ENCODE data around the gene PURB. TPM values are rescaled to one million over a fixed set of nuclear protein-coding genes. Genes with fewer than 3 reads are reported as not detected.

PURB gene
- total RNA-seq, 1 donor from 2014 or later: 33.2 TPM

DNA sequence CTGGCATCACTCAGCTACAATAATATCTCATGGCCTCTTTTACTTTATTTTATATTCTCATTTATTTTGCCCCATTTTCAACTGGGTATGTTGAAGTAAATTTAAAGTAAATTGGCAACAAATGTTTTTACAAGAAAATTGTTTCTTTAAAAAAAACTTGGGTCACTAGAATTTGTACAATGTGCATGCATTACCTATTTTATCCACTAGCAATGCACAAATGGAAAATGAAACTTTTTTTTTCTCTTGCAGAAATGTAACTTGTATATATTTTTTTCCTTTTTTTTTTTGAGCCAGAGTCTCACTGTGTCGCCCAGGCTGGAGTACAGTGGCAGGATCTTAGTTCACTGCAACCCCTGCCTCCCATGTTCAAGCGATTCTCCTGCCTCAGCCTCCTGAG, 27.2 kb downstream of the PURB start:
- no peak for DNase-seq (ENCODE audit: low spot score in 2 of 2, unreplicated experiment in 2 of 2)
- H3K27me3 Mint-ChIP-seq (ENCODE audit: low read depth): peaks cover 2% of the 10 kb centered on the region
- H3K4me3 Mint-ChIP-seq: no peak overlapping the region
- H3K27ac Mint-ChIP-seq: no peak overlapping the region
- H3K9me3 Mint-ChIP-seq: no peaks in the 10 kb centered on the region
- TF ChIP-seq, protein P1, sequence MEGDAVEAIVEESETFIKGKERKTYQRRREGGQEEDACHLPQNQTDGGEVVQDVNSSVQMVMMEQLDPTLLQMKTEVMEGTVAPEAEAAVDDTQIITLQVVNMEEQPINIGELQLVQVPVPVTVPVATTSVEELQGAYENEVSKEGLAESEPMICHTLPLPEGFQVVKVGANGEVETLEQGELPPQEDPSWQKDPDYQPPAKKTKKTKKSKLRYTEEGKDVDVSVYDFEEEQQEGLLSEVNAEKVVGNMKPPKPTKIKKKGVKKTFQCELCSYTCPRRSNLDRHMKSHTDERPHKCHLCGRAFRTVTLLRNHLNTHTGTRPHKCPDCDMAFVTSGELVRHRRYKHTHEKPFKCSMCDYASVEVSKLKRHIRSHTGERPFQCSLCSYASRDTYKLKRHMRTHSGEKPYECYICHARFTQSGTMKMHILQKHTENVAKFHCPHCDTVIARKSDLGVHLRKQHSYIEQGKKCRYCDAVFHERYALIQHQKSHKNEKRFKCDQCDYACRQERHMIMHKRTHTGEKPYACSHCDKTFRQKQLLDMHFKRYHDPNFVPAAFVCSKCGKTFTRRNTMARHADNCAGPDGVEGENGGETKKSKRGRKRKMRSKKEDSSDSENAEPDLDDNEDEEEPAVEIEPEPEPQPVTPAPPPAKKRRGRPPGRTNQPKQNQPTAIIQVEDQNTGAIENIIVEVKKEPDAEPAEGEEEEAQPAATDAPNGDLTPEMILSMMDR (IDR thresholded peaks at IDR 0.05; ENCODE audit: unreplicated experiment): peak; percentile 72
- H3K4me1 Mint-ChIP-seq: peaks cover 4% of the 10 kb centered on the region
- H3K36me3 Mint-ChIP-seq: no peaks in the 10 kb centered on the region

DNA sequence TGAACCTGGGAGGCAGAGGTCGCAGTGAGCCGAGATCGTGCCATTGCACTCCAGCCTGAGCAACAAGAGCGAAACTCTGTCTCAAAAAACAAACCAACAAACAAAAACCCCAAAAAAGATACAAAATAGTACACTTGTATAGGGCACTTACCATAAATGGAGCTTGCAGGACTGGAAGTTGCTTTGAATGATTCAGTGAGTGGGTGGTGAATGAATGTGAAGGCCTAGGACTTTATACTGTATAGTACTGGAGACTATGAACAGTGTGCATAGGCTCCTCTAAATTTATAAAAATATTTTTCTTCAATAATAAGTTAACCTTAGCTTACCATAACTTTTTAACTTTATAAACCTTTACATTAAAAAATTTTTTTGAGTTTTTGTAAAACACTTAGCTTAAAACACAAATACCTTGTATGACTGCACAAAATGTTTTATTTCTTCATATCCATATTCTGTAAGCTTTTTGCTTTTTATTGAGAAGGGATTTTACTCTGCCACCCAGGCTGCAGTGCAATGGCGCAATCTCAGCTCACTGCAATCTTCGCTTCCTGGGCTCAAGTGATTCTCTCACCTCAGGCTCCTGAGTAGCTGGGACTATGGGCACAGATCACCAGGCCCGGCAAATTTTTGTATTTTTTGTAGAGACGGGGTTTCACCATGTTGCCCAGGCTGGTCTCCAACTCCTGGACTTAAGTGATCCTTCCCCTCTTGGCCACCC, 30.5 kb downstream of the PURB start:
- no peaks in the 10 kb centered on the region for H3K9me3 Mint-ChIP-seq
- H3K27me3 Mint-ChIP-seq (ENCODE audit: low read depth): no peaks in the 10 kb centered on the region
- no peak overlapping the region for H3K27ac Mint-ChIP-seq
- H3K36me3 Mint-ChIP-seq: no peaks in the 10 kb centered on the region
- H3K4me3 Mint-ChIP-seq: no peak overlapping the region
- TF ChIP-seq, protein P1 (IDR thresholded peaks at IDR 0.05; ENCODE audit: unreplicated experiment): no peak
- no peak for DNase-seq (ENCODE audit: low spot score in 2 of 2, unreplicated experiment in 2 of 2)
- peaks cover 2% of the 10 kb centered on the region for H3K4me1 Mint-ChIP-seq

DNA sequence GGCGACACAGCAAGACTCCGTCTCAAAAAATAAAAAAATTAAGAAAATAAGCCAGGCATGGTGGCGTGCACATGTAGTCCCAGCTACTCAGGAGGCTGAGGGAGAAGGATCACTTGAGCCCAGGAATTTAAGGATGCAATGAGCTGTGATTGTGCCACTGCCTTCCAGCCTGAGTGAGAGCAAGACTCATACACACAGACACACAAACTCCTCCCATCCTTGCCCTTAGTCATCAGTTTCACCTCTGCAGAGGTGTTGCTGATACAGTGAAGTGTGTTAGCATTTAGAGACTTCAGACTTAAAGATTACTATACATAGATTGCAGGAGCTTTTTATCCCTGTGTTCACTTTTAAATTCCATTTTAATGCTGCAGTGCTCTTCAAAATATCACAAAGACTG, 31.9 kb downstream of the PURB start:
- DNase-seq (ENCODE audit: low spot score in 2 of 2, unreplicated experiment in 2 of 2): no peak
- no peaks in the 10 kb centered on the region for H3K27me3 Mint-ChIP-seq (ENCODE audit: low read depth)
- H3K9me3 Mint-ChIP-seq: no peaks in the 10 kb centered on the region
- no peaks in the 10 kb centered on the region for H3K36me3 Mint-ChIP-seq
- H3K4me1 Mint-ChIP-seq: peaks cover 8% of the 10 kb centered on the region
- no peak overlapping the region for H3K27ac Mint-ChIP-seq
- TF ChIP-seq, protein P1 (IDR thresholded peaks at IDR 0.05; ENCODE audit: unreplicated experiment): no peak
- no peak overlapping the region for H3K4me3 Mint-ChIP-seq

GRCh38 chr7:44852590-44852989, 32.7 kb downstream of the PURB start:
- no peak for DNase-seq (ENCODE audit: low spot score in 2 of 2, unreplicated experiment in 2 of 2)
- peaks cover 9% of the 10 kb centered on the region for H3K4me1 Mint-ChIP-seq
- no peak overlapping the region for H3K4me3 Mint-ChIP-seq
- H3K27ac Mint-ChIP-seq: no peak overlapping the region
- no peaks in the 10 kb centered on the region for H3K36me3 Mint-ChIP-seq
- no peaks in the 10 kb centered on the region for H3K27me3 Mint-ChIP-seq (ENCODE audit: low read depth)
- TF ChIP-seq, protein P1 (IDR thresholded peaks at IDR 0.05; ENCODE audit: unreplicated experiment): no peak
- no peaks in the 10 kb centered on the region for H3K9me3 Mint-ChIP-seq

- Mint-ChIP-seq H3K4me1 (peaks cover 27% of the 10 kb centered on the region), H3K9me3 (no peaks in the 10 kb centered on the region), H3K27ac (peak overlapping the region; percentile 25), H3K36me3 (no peaks in the 10 kb centered on the region), H3K4me3 (peak overlapping the region; percentile 96), H3K27me3 (ENCODE audit: low read depth) (no peaks in the 10 kb centered on the region)
- TF ChIP-seq, protein P1 (IDR thresholded peaks at IDR 0.05; ENCODE audit: unreplicated experiment): no peak
- no peak for DNase-seq (ENCODE audit: low spot score in 2 of 2, unreplicated experiment in 2 of 2)
Measured at GRCh38 chr7:44849885-44850544, 35.3 kb downstream of the PURB start.

Data from mesothelial cell of epicardium (in vitro differentiated cells).